Skeletal muscle tissue (tissue), 4 donors: ENCODE results near the gene ARL5C. TPM values are rescaled to one million over a fixed set of nuclear protein-coding genes. Genes with fewer than 3 reads are reported as not detected.
"Not testable (repeated sequence)": the region's sequence is repeated elsewhere in the genome, so short reads cannot be mapped to it uniquely, and the experiment has no call there.

Experiments used
- H3K27ac ChIP-seq: one replicate; pipeline ENCODE4 v1.7.0; 2013; ENCODE audit warnings: mild to moderate bottlenecking, low read depth, low read length, inconsistent platforms
- H3K27me3 ChIP-seq, 3 donors: one replicate each; pipeline ENCODE4 v1.7.0; 2013; ENCODE audit warnings: low read length in 3 of 3; ENCODE audit not compliant: control insufficient read depth in 3 of 3, insufficient read depth in 3 of 3
- H3K36me3 ChIP-seq, 3 donors: one replicate each; pipeline ENCODE4 v1.7.0; 2013; ENCODE audit warnings: low read length in 3 of 3; ENCODE audit not compliant: control insufficient read depth in 3 of 3, insufficient read depth in 3 of 3
- H3K4me1 ChIP-seq, 3 donors: one replicate each; pipeline ENCODE4 v1.7.0; 2013; ENCODE audit warnings: low read length in 3 of 3, mild to moderate bottlenecking in 3 of 3; ENCODE audit not compliant: control insufficient read depth in 3 of 3, insufficient read depth in 3 of 3
- H3K4me3 ChIP-seq, 3 donors: one replicate each; pipeline ENCODE4 v1.7.0; 2013; ENCODE audit warnings: low read length in 3 of 3
- H3K9ac ChIP-seq, 3 donors: one replicate each; pipeline ENCODE4 v1.7.0; 2013; ENCODE audit warnings: low read length in 3 of 3, mild to moderate bottlenecking in 3 of 3, moderate library complexity in 2 of 3, low read depth in 1 of 3
- H3K9me3 ChIP-seq, 3 donors: one replicate each; pipeline ENCODE4 v1.7.0; 2013; ENCODE audit warnings: low read length in 3 of 3; ENCODE audit not compliant: control insufficient read depth in 3 of 3
- total RNA-seq: library from RNA; depleted of rRNA; stranded (reverse); fragments of >200 nt; gene quantifications from one replicate; pipeline ENCODE4 v1.2.3, GENCODE V29; 2014
- donor health status: Osteomylitis.

ARL5C gene
- total RNA-seq, 1 donor from 2014 or later, result under 0.01 TPM

DNA sequence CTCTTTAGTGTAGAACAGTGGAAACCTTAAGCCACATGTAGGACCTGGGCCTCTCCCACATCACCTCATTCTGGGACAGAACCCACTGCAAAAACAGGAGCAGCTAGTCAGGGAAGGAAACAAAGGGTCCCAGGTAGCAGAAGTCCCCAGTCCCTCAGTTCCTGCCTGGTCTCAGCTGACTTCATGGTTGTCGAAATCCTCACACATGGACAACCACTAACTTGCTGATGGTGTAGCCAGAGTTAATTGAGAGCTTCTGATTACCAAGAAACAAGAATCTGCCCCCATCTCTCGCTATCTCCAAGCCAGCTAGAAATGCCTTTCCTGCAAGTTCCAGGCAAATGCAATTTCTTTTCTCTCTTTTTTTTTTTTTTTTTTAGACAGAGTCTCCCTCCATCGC, 3.6 kb upstream of the ARL5C start:
- Histone ChIP-seq H3K36me3 (no peaks in the 10 kb centered on the region), H3K27me3 (no peaks in the 10 kb centered on the region), H3K4me3 (no peak overlapping the region), H3K4me1 (peaks cover 15 to 35% (median 31%) of the 10 kb centered on the region in 3 donors), H3K9me3 (no peaks in the 10 kb centered on the region), H3K9ac (no peak overlapping the region), H3K27ac (no peak overlapping the region)

DNA sequence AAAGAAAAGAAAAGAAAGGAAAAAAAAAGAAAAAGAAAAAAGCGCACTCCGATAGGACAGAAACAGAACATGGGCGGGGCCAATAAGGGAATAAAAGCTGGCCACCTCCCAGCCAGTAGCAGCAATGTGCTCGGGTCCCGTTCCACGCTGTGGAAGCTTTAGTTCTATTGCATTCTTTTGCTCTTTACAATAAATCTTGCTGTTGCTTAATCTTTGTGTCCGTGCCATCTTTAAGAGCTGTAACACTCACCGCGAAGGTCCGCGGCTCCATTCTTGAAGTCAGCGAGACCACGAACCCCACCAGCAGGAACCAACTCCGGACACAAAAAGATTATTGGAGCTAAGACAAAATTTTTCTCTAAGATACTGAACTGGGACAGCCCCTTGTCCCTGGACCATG, 3.1 kb upstream of the ARL5C start:
- H3K9ac ChIP-seq, result no peak overlapping the region

DNA sequence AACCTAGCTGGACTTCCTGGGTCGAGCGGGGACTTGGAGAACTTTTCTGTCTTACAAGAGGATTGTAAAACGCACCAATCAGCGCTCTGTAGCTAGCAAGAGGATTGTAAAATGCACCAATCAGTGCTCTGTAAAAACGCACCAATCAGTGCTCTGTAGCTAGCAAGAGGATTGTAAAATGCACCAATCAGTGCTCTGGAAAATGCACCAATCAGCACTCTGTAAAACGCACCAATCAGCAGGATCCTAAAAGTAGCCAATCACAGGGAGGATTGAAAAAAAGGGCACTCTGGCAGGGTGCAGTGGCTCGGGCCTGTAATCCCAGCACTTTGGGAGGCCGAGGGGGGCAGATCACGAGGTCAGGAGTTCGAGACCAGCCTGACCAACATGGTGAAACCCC, 2.5 kb upstream of the ARL5C start:
- H3K9ac ChIP-seq, H3K36me3 ChIP-seq, H3K9me3 ChIP-seq, H3K27ac ChIP-seq, H3K27me3 ChIP-seq, H3K4me3 ChIP-seq: not testable (repeated sequence)
- H3K4me1 ChIP-seq, result peaks cover 16 to 33% (median 26%) of the 10 kb centered on the region in 3 donors

More for the DNA sequence above, 3.1 kb upstream of the ARL5C start:
- Histone ChIP-seq H3K9me3 (no peaks in the 10 kb centered on the region), H3K27ac (no peak overlapping the region), H3K4me3 (no peak overlapping the region), H3K36me3 (no peaks in the 10 kb centered on the region), H3K4me1 (peaks cover 16 to 35% (median 31%) of the 10 kb centered on the region in 3 donors), H3K27me3 (no peaks in the 10 kb centered on the region)

DNA sequence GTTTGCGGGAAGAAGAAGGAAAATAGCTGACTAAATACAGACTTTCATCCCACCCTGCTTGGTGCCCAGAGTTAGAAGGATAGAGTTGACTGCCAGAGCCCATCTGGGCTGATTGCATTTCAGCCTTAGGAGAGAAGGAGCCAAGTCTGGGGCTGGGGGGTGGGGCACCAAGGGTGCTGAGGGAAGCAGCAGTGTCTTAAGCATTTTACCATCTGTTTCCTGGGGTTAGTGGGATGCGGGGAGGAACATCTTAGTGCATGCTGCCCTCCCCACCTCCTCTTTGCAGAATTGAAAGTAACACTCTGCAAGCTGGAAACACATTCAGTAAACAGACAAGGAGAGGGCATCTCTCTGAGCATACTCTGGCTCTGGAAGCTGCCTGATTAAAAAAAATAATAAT, 1.5 kb upstream of the ARL5C start:
- peak overlapping the region in 1 of 3 donors; percentile 38 for H3K4me3 ChIP-seq
- H3K9me3 ChIP-seq, result no peaks in the 10 kb centered on the region
- no peaks in the 10 kb centered on the region for H3K27me3 ChIP-seq
- H3K4me1 ChIP-seq, result peaks cover 16 to 28% (median 22%) of the 10 kb centered on the region in 3 donors
- no peak overlapping the region for H3K9ac ChIP-seq
- no peak overlapping the region for H3K27ac ChIP-seq
- no peaks in the 10 kb centered on the region for H3K36me3 ChIP-seq

GRCh38 chr17:39166437-39167335, 725 bp upstream of the ARL5C start:
- no peaks in the 10 kb centered on the region for H3K9me3 ChIP-seq
- no peak overlapping the region for H3K27ac ChIP-seq

GRCh38 chr17:39165178-39165840, 652 bp downstream of the ARL5C start:
- H3K9ac ChIP-seq, result peak overlapping the region; percentile 66 to 85 (median 80)
- H3K4me1 ChIP-seq, result peaks cover 16 to 28% (median 22%) of the 10 kb centered on the region in 3 donors
- no peaks in the 10 kb centered on the region for H3K27me3 ChIP-seq
- no peaks in the 10 kb centered on the region for H3K36me3 ChIP-seq
- no peak overlapping the region for H3K27ac ChIP-seq
- no peaks in the 10 kb centered on the region for H3K9me3 ChIP-seq
- H3K4me3 ChIP-seq, result peak overlapping the region; percentile 69 to 87 (median 85)

More at GRCh38 chr17:39166437-39167335, 725 bp upstream of the ARL5C start:
- Histone ChIP-seq H3K9ac (peak overlapping the region in 1 of 3 donors; percentile 27), H3K4me1 (peaks cover 16 to 28% (median 22%) of the 10 kb centered on the region in 3 donors), H3K27me3 (no peaks in the 10 kb centered on the region), H3K4me3 (peak overlapping the region in 1 of 3 donors; percentile 38), H3K36me3 (no peaks in the 10 kb centered on the region)

DNA sequence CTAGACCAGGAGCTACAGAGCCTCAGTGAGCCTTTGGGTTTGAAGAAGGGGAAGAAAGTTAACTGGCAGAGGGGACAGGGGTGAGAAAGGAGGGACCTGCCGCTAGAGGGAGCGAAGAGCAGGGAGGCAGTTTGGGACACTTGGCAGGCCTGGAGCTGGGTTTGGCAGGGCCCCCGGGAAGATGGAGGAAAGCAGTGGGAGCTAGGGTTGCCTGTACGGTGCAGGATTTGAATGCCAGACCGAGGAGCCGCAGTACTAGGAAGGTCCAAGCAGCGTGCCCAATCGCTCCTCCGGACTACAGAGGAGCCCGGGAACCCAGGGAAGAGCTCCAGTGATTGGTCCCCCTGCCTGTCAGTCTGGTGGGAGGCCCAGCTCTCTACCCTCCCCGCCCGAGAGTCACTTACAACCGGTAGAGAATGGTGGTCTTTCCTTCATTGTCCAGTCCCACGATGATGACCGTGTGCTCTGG, 1.3 kb downstream of the ARL5C start:
- Histone ChIP-seq H3K27me3 (no peaks in the 10 kb centered on the region), H3K9me3 (no peaks in the 10 kb centered on the region), H3K36me3 (no peaks in the 10 kb centered on the region), H3K4me3 (peak overlapping the region; percentile 69 to 87 (median 85)), H3K27ac (no peak overlapping the region), H3K4me1 (peaks cover 16 to 28% (median 22%) of the 10 kb centered on the region in 3 donors), H3K9ac (peak overlapping the region; percentile 66 to 85 (median 85))

- no peaks in the 10 kb centered on the region for H3K27me3 ChIP-seq
- no peak overlapping the region for H3K9ac ChIP-seq
- peaks cover 10 to 25% (median 16%) of the 10 kb centered on the region in 3 donors for H3K4me1 ChIP-seq
- H3K9me3 ChIP-seq, result no peaks in the 10 kb centered on the region
- no peaks in the 10 kb centered on the region for H3K36me3 ChIP-seq
- no peak overlapping the region for H3K27ac ChIP-seq
- no peak overlapping the region for H3K4me3 ChIP-seq
Observed at GRCh38 chr17:39161962-39162361, 4.0 kb downstream of the ARL5C start.

DNA sequence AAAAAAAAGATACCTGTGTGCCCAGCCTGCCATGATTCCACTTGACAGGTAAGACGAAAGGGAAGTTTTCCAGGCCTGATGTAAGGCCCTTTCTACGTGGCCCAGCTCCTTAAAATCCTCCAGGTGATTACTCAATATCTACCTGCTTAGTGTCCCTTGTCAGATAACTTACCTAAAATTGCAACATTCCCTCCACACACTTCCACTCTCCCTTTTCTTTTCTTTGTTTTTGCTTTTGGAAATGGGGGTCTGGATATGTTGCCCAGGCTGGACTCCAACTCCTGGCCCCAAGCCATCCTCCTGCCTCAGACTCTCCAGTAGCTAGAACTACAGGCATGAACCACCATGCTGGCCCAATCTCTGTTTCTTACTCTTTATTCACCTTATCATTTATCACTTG, 7.3 kb downstream of the ARL5C start:
- H3K9ac ChIP-seq, result no peak overlapping the region
- no peaks in the 10 kb centered on the region for H3K9me3 ChIP-seq
- no peaks in the 10 kb centered on the region for H3K36me3 ChIP-seq
- H3K27ac ChIP-seq, result no peak overlapping the region
- H3K4me1 ChIP-seq, result peaks cover 0 to 8% (median 7%) of the 10 kb centered on the region in 3 donors
- no peak overlapping the region for H3K4me3 ChIP-seq
- no peaks in the 10 kb centered on the region for H3K27me3 ChIP-seq

- Histone ChIP-seq H3K9ac (no peak overlapping the region), H3K27ac (no peak overlapping the region), H3K4me1 (peaks cover 16 to 27% (median 20%) of the 10 kb centered on the region in 3 donors), H3K36me3 (no peaks in the 10 kb centered on the region), H3K4me3 (no peak overlapping the region), H3K9me3 (no peaks in the 10 kb centered on the region), H3K27me3 (peaks cover 0 to 4% (median 0%) of the 10 kb centered on the region in 3 donors)
Observed at GRCh38 chr17:39156491-39156890, 9.5 kb downstream of the ARL5C start.
